ENCODE results near the gene MIDN.
"Not testable (repeated sequence)": the region's sequence is repeated elsewhere in the genome, so short reads cannot be mapped to it uniquely, and the experiment has no call there.

Gene MIDN

DNA sequence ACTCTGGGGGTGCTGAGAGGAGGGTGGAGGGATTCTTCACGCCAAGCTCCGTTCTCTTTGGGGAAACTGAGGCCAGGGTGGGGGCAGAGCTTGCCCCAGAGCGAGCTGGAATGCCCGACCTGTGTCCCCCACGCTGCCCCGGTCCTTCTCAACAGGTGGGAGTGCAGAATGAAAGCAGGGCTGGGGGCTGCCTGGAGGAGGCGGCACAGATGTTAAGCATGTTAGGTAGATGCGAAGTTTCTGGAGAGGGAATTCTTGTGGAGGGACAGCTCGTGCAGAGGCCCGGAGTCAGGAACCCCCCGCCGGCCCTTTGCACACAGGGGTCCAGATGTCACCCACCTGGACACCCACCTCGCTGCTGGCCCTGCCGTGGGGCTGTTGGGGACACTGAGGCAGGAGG lies 46.3 kb downstream of the MIDN start:
- no peak for DNase-seq (ENCODE audit: low spot score)

DNA sequence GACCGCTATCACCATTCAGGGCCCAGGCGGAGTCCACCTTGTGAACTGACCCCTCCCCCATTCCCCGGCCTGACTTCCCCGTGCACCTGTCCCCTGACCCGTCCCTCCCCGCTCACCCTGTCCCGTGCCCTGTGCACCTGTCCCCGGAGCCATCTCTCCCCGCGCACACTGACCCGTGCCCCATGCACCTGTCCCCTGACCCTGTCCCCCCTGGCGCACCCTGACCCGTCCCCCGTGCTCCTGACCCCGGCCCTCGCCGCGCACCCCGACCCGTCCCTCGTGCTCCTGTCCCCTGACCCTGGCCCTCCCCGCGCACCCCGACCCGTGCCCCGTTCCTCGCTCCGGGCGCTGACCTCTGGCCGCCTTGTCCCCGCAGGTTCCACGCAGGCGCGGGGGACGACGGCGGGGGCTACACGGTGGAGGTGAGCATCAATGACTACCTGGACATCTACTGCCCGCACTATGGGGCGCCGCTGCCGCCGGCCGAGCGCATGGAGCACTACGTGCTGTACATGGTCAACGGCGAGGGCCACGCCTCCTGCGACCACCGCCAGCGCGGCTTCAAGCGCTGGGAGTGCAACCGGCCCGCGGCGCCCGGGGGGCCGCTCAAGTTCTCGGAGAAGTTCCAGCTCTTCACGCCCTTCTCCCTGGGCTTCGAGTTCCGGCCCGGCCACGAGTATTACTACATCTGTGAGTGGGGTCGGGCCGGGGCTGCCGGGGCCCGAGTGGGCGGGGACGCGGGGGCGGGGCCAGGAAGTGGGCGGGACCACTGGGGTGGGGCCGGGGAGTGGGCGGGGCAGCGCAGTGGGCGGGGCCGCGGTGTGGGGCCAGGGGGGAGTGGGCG lies 47.0 kb downstream of the MIDN start:
- no peak for DNase-seq (ENCODE audit: low spot score)

DNA sequence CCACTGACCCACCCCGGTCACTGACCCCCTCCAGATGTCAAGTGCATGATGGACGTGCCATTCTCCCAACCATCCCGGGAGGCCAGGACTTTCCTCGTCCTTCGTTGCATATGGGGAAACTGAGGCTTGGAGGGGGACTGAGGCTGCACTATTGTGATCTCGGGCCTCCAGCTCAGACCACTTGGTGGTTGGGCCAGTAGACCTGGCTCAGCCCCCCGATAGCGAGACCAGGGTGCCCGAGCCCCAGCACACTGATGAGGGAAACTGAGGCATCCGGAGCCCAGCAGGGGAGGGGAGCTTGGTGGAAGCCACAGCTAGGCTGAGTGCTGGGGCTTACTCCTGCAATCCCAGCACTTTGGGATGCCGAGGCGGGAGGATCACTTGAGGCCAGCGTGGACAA lies 47.7 kb downstream of the MIDN start:
- DNase-seq (ENCODE audit: low spot score) = no peak

DNA sequence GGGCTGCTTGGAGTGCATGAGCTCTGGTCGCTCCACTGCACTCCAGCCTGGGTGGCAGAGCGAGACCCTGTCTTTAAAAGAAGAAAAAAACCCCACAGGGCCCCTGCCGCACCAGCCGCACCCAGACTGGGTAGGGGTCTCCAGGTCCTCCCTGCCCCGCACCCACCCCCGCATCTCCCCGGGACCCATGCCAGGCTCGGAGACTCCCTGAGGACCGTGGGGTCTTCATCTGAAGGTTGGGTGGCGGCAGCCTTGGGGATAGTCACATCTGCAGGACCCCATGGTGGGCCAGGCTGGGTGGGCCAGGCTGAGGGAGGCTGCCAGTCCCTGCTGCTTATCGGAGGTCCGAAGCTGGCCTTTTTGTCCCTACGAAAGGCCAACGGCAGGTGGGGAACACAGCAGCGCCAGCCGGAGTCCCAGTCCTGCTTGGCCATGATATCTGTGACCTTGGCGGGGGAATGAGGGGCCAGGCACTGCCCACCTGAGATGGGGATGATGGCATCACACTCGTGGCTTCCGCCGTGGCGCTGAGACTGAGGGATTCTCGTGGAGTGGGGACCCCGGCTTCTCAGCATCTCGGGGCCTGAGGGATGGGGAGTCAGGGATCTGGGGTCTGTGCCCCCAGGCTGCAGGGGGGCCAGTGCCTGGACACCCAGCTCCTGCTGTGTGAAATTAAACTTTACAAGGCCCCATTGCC lies 48.3 kb downstream of the MIDN start:
- DNase-seq (ENCODE audit: low spot score) = no peak

DNA sequence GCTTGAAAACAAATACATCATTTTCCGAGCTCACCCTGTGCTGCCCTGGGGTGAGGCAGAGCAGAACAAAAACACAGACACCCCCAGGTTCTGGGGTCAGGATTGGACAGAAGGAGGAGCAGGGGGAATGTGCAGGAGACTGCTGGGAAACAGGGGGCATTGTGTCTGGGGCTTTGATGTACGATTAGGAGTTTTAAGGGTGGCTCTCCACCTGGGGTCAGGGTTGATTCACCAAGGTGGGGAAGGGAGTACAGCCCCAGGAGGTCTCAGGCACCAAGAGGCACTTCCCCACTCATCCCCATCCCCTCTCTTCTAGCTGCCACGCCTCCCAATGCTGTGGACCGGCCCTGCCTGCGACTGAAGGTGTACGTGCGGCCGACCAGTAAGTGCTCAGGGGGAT lies 49.9 kb downstream of the MIDN start:
- DNase-seq (ENCODE audit: low spot score) = no peak

DNA sequence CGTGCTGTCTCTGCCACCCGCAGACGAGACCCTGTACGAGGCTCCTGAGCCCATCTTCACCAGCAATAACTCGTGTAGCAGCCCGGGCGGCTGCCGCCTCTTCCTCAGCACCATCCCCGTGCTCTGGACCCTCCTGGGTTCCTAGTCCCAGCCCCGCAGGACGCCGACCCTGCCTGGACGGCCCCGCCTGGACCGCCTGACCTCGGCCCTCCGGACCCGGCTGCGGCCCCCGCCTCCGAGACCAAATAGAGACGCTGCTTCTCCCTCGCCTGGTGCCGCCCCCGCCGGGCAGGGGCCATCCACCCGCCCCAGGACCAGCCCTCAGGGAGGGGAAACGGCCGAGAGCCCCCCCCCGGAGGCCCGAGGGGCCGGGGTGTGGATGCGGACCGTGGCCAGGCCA lies 51.4 kb downstream of the MIDN start:
- DNase-seq (ENCODE audit: low spot score) = no peak

DNA sequence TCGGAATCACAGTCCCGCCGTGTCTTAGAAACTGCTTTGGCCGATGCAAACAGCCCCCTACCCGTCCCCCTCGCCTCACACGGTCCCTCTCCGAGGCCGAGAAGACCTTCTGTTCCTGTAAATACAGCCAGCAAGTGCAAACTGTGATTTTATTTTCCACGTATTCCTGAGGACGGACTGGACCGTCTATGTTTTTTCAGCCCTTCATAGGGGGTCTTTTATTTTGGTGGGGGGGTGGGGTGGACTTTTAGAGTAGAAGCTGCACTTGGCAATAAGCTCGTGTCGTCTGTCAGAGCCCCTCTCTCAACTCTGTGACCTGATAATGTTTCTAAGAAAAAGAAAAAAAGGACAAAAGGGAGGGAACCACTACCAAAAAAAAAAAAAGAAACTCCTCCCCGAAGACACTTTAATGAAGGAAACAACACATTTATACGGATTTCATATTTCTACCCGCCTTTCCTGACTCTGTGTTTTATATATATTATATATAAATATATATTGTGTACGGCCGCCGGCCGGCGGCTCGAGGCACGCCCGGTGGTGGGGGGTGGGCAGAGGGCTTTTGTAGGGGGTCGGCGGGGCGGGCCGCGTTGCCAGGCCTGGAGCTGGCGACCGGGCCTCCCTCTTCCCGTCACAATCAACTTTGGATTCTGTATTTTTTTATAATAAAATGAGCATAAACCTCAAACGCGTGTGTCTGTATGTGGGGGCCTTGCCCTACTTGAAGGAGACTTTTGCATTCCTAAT lies 52.5 kb downstream of the MIDN start:
- no peak for DNase-seq (ENCODE audit: low spot score)

DNA sequence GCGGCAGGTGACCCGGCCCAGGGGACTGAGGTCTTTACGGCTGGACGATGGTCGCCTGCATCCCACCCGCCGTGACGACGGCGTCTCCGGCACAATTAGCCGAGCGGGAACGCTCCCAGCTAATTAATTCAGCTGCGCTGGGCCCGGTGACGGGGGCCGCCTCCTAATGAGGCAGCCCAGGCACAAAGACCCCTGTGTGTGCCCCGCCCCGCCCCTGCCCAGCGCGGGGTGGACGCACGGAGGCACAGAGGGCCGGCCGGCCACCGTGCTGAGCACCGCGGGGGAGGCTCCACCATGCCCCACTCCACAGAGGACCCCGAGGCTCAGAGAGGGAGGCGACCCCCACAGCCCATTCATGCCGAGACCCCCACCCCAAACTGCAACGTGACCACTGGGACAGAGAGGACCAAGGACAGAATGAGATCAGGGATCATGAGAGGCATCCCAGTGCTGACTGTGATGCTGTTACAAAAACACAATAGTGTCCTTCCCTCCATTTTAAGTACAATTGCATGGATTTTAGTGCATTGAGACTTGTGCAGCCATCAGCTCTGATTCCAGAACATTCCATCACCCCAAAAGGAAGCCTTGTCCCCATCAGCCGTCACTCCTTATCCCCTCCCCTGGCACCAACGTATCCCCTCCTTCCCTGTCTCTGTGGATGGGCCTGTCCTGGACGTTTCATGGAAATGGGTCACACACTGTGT lies 54.3 kb downstream of the MIDN start:
- no peak for DNase-seq (ENCODE audit: low spot score)

DNA sequence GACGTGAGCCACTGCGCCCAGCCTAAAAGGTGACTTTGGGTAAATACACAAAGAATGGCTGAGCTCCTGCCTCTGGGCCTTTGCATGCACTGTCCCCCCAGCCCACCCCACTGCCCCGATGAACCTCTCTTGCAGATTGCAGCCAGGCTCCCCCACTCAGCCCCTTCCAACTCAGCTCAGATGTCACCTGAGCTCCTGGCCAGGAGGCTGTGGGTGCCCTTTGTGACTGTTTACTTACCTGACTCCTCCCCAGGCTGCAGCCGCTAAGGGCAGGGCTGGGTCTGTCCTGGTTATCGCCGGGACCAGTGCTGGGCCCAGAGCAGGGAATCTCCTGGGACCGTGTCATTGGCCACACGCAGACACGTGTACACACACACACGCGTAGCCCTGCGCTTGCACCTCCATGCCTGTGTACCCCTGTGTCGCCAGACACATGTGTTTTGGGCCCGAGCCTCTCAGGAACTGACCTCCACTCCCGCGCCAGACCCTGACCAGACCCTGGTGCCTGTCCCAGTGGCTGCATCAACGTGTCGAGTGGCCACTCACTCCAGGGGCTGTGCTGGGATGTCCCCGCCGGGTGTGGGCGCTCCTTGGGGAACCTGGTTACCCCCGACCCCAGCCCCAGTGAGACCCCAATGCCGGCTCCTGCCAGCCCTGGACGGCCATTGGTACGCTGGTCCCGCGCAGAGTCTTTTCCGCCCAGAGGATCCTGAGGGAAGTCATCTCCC lies 56.0 kb downstream of the MIDN start:
- no peak for DNase-seq (ENCODE audit: low spot score)

DNA sequence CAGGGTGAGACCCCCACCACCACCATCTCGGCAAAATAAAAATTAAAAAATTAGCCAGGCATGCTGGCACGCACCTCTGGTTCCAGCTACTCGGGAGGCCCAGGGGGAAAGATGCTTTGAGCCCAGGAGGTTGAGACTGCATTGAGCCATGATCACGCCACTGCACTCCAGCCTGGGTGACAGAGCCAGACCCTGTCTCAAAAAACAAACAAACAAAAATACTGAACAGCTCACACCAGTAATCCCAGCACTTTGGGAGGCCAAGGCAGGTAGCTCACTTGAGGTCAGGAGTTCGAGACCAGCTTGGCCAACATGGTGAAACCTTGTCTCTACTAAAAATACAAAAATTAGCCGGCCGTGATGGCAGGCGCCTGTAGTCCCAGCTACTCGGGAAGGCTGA lies 57.0 kb downstream of the MIDN start:
- DNase-seq (ENCODE audit: low spot score) = not testable (repeated sequence)

DNA sequence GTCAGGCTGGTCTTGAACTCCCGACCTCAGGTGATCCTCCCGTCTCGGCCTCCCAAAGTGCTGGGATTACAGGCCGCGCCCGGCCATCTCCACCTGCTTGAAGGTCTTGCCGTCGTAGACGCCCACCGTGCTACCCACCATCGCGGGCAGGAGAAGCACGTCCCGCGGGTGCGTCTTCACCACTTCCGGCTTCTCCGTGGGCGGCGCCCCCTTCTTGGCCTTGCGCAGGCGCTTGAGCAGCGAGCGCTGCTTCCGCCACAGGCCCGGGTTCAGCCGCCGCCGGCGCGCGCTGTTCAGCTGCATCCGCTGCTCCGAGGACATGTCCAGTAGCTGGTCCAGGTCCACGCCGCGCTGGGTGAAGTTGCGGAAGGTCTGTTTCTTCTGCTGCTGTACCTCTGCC lies 58.9 kb downstream of the MIDN start:
- DNase-seq (ENCODE audit: low spot score) = no peak

DNA sequence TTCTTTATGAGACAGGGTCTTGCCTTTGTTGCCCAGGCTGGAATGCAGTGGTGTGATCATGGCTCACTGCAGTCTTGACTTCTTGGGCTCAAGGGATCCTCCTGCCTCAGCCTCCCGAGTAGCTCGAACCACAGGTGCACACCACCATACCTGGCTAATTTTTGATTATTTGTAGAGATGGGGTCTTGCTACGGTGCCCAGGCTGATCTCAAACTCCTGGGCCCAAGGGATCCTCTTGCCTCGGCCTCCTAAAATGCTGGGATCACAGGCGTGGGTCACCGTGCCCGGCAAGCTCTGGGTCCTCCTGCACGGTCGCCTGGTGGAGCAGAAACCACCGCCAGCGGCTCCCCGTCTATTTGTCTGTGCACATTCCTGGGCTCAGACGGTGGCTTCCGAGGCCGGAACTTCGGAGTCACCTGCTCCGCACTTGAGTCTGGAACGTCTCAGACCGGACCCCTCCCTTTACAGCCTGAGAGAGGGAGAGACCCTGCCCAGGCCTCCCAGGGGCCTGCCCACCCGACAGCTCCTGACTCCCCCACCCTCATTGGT lies 59.4 kb downstream of the MIDN start:
- DNase-seq (ENCODE audit: low spot score) = no peak

DNA sequence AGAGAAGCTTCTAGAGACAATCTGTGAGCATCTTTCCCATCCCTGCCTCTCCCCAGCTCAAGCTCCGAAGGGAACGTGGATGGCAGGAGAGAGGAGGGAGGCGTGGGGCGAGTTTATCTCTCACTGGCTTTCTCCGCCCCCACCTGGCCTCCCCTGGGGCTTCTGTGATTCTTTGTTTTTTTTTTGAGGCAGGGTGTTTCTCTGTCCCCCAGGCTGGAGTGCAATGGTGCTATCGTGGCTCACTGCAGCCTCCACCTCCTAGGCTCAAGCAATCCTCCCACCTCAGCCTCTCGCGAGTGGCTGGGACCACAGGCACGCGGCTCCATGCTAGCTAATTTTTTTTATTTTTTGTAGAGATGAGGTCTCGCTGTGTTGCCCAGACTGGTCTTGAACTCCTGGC lies 60.3 kb downstream of the MIDN start:
- no peak for DNase-seq (ENCODE audit: low spot score)

All from SW480 (cell line).